Bronchial epithelial cell (primary cell): ENCODE data around the gene LYRM4. TPM values are rescaled to one million over a fixed set of nuclear protein-coding genes. Genes with fewer than 3 reads are reported as not detected.
"Not testable (repeated sequence)": the region's sequence is repeated elsewhere in the genome, so short reads cannot be mapped to it uniquely, and the experiment has no call there.

Experiments used
- DNase-seq: peaks from one replicate; pipeline ENCODE4 v3.0.0-alpha.2; 2010; ENCODE audit warnings: low read depth
- FAIRE-seq: peaks from 2 replicates; lab custom pipeline; 2011; peaks lifted over from hg19 to GRCh38; lab: Jason Lieb, UNC
- H3K27me3 ChIP-seq: 2 replicates; pipeline ENCODE4 v1.5.1; 2011; ENCODE audit warnings: low read length; ENCODE audit not compliant: control insufficient read depth, insufficient read depth
- H3K36me3 ChIP-seq: 2 replicates; pipeline ENCODE4 v1.5.1; 2011; ENCODE audit warnings: low read length; ENCODE audit not compliant: control insufficient read depth, insufficient read depth
- H3K4me3 ChIP-seq: 2 replicates; pipeline ENCODE4 v1.5.1; 2011; ENCODE audit warnings: mild to moderate bottlenecking, low read depth, low read length, control low read depth
- total RNA-seq: library from RNA; depleted of rRNA; stranded (reverse); fragments of >200 nt; gene quantifications from 2 replicates; pipeline ENCODE4 v1.2.1, GENCODE V29; 2014
- TF ChIP-seq, protein P1 (sequence below): IDR thresholded peaks from 2 replicates; pipeline ENCODE4 v1.5.1; 2011; ENCODE audit warnings: mild to moderate bottlenecking, moderate library complexity, low read length, control low read depth, inconsistent platforms; ENCODE audit not compliant: insufficient read depth, severe bottlenecking

The LYRM4 gene
- total RNA-seq, 1 donor from 2014 or later, result 15.3 TPM

DNA sequence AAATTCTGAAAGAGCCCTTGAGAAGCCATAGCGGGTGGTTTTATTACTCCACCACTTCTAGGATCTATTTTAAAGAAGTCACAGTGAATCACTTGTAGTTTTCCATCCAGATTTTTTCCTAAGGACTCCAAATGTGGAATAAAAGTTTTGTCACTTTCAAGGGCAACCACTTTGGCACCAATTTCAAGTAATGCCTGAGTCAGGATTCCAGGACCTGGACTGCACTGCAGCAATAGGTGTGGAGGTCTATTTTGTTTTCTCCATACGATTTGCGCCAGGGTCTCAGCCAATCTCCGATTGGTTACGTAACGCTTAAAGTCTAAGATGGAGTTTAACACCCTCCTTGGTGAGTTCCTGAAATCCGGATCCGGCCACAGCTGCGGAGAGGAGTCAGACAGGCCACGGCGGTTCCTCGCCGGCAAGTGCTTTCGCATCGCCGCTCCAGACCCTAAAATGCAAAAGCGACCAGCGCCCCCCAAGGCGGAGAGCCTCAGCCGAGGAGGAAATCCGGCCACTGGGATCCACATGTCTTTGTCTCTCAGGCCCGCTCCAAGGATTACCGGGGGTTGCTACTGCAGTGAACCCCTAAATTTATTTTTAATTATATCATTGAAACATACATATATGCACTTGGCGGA is 194.2 kb downstream of the LYRM4 start:
- TF ChIP-seq, protein P1, sequence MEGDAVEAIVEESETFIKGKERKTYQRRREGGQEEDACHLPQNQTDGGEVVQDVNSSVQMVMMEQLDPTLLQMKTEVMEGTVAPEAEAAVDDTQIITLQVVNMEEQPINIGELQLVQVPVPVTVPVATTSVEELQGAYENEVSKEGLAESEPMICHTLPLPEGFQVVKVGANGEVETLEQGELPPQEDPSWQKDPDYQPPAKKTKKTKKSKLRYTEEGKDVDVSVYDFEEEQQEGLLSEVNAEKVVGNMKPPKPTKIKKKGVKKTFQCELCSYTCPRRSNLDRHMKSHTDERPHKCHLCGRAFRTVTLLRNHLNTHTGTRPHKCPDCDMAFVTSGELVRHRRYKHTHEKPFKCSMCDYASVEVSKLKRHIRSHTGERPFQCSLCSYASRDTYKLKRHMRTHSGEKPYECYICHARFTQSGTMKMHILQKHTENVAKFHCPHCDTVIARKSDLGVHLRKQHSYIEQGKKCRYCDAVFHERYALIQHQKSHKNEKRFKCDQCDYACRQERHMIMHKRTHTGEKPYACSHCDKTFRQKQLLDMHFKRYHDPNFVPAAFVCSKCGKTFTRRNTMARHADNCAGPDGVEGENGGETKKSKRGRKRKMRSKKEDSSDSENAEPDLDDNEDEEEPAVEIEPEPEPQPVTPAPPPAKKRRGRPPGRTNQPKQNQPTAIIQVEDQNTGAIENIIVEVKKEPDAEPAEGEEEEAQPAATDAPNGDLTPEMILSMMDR, result no peak
- Histone ChIP-seq H3K4me3 (no peak overlapping the region), H3K36me3 (no peaks in the 10 kb centered on the region), H3K27me3 (no peaks in the 10 kb centered on the region)
- DNase-seq, result no peak
- FAIRE-seq, result no peak

DNA sequence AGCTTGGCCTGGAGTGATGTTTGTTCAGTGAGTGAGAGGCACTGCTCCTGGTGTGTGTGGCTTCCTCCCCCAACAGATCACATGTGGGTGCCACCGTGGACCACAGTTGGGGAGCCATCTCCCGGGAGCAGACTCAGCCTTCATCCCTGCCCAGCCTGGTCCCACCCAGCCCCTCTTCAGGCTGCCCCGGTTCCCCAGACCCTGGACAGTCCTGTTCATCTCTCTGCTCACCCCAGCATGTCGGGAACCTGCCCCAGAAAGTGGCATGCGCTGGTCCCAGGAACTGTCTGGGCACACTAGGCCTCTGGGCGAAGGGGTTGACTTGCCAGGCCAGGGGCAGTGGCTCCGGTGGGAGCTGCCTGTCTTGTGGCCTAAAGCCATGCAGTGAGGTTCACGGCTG is 197.1 kb downstream of the LYRM4 start:
- no peak for DNase-seq

DNA sequence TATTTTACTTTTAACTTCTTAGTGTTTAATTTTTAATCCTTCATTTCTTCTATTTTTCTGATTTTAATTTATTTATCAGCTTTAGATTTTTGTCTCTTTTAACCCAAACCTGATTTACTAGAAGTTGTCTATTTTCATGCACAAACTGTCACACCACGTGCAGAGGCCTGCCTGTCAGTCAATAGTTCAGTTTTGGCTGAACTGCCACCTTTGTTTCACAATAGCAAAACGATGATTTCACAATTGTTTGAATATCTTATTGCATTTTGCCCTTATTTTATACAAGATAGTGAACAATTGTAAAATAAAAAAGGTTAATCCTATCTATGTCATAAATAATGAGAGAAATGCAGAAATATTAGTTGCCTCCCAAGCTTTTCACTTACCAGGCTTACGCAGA is 199.6 kb downstream of the LYRM4 start:
- FAIRE-seq (no peak), DNase-seq (no peak)
- H3K27me3 ChIP-seq, result no peaks in the 10 kb centered on the region
- H3K4me3 ChIP-seq, result no peak overlapping the region
- no peaks in the 10 kb centered on the region for H3K36me3 ChIP-seq
- TF ChIP-seq, protein P1, result no peak

More for the DNA sequence above, 197.1 kb downstream of the LYRM4 start:
- H3K4me3 ChIP-seq, result no peak overlapping the region
- H3K36me3 ChIP-seq, result no peaks in the 10 kb centered on the region
- TF ChIP-seq, protein P1, result no peak
- H3K27me3 ChIP-seq, result no peaks in the 10 kb centered on the region
- no peak for FAIRE-seq

DNA sequence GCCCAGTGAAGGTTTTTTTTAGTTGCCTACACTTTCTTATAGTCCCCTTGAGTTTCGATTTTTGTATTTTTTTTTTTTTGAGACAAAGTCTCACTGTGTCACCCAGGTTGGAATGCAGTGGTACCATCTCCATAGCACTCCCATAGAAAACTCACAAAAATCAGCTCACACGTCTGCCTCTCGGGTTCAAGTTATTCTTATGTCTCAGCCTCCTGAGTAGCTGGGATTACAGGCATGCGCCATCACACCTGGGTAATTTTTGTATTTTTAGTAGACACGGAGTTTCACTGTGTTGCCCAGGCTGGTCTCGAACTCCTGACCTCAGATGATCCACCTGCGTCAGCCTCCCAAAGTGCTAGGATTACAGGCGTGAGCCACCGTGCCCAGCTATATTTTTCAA is 200.3 kb downstream of the LYRM4 start:
- not testable (repeated sequence) for H3K27me3 ChIP-seq, FAIRE-seq, DNase-seq, H3K36me3 ChIP-seq, H3K4me3 ChIP-seq

DNA sequence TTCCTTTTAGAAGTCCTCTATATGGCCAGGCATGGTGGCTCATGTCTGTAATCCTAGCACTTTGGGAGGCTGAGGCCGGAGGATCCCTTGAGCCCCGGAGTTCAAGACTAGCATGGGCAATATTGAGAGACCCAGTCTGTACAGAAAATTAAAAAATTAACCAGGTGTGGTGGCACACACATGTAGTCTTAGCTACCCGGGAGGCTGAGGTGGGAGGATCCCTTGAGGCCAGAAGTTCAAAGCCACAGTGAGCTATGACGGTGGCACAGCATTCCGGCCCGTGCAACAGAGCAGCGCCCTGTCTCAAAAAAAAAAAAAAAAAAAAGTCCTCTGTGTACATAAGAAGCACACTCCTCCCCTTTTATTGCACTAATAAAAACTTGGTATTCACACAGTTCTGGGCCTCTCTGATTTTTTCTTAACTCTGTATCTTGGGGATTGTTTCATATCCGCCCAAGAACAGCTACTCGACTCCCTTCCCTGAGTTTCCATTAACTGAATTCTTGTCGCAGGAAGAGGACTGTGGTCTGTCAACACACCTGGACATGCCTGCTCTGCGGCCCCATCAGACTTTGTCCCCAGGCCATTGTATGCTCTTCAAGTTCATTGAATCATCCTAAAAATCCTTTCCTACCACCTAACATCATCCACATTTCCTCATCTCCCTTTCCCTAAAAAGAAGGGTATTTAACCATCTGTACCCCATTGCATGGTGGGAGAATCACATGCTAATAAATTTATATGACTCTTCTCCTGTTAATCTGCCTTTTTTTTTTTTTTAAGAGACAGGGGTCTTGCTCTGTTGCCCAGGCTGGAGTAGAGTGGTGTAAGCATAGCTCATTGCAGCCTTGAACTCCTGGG is 201.5 kb downstream of the LYRM4 start:
- Histone ChIP-seq H3K36me3 (no peaks in the 10 kb centered on the region), H3K4me3 (no peak overlapping the region), H3K27me3 (no peaks in the 10 kb centered on the region)
- DNase-seq (no peak), FAIRE-seq (no peak)
- TF ChIP-seq, protein P1, result no peak

Other genes with a start within 250 kb of the LYRM4 start
- gene PPP1R3G, start 175.6 kb downstream of the LYRM4 start, total RNA-seq, result 1.8 and 1.9 TPM in 2 replicates
- 22.4 and 27.4 TPM in 2 replicates for gene FARS2, start 563 bp upstream of the LYRM4 start, total RNA-seq